GM12891 (cell line): ENCODE results near the gene SLC35G3.

Experiments used
- PAX5 ChIP-seq: IDR thresholded peaks from 2 replicates; pipeline ENCODE4 v1.6.1; 2011; ENCODE audit warnings: low read length, moderate library complexity, mild to moderate bottlenecking; ENCODE audit not compliant: insufficient read depth, severe bottlenecking
- POLR2A ChIP-seq: IDR thresholded peaks from 2 replicates; pipeline ENCODE4 v1.6.1; 2011; ENCODE audit warnings: low read depth, low read length, control low read depth
- POLR2AphosphoS5 ChIP-seq: IDR thresholded peaks from 2 replicates; pipeline ENCODE4 v1.6.1; 2011; ENCODE audit warnings: low read depth, low read length, control low read depth
- POU2F2 ChIP-seq: IDR thresholded peaks from 2 replicates; pipeline ENCODE4 v1.6.1; 2011; ENCODE audit warnings: low read depth, mild to moderate bottlenecking, control low read depth, low read length, moderate library complexity
- SPI1 ChIP-seq: IDR thresholded peaks from 2 replicates; pipeline ENCODE4 v1.6.1; 2011; ENCODE audit warnings: low read depth, low read length, control low read depth
- TAF1 ChIP-seq: IDR thresholded peaks from 2 replicates; pipeline ENCODE4 v1.6.1; 2011; ENCODE audit warnings: low read depth, low read length, control low read depth

- TF ChIP-seq POU2F2 (peak; percentile 57; the same call in 1 of the 2 replicates), POLR2AphosphoS5 (peak; percentile 88), POLR2A (peak; percentile 89), PAX5 (no peak), TAF1 (peak; percentile 68), SPI1 (no peak)
These were observed 48.8 kb upstream of the SLC35G3 start, which contains the start of gene SLFN5 for GRCh38 chr17:35242805-35243560.
